Body of pancreas (tissue), 4 donors: ENCODE results near the gene FCGR3A.
"Not testable (repeated sequence)": the region's sequence is repeated elsewhere in the genome, so short reads cannot be mapped to it uniquely, and the experiment has no call there.

Experiments used
- CTCF ChIP-seq, 7 experiments: fragments of 450-650 bp in 4 of 7; fragments of 200-600 bp in 3 of 7; sonication (generic) in 3 of 7; IDR thresholded peaks; one replicate each; pipeline ENCODE4 v1.5.1; 2016 to 2019; ENCODE audit warnings: antibody characterized with exemption in 7 of 7
- POLR2A ChIP-seq, 3 donors: fragments of 450-650 bp; IDR thresholded peaks; one replicate each; pipeline ENCODE4 v1.6.1; 2016; ENCODE audit warnings: antibody characterized with exemption in 3 of 3, mild to moderate bottlenecking in 2 of 3

- TF ChIP-seq CTCF, POLR2A (IDR thresholded peaks at IDR 0.05): not testable (repeated sequence)
Measured at GRCh38 chr1:161580879-161581537, 31.4 kb upstream of the FCGR3A start.
